Measurements from ENCODE around the gene TRAPPC3. TPM values are rescaled to one million over a fixed set of nuclear protein-coding genes. Genes with fewer than 3 reads are reported as not detected.

The TRAPPC3 gene
- total and polyA plus RNA-seq, 9 of the 15 experiments (the other 6 are each of a cell fraction or from before 2014, with no cell fraction given) = 20.6 to 141 (median 112) TPM

GRCh38 chr1:36126005-36126716 is 23.1 kb downstream of the TRAPPC3 start (continued):
- TF ChIP-seq ZBTB40 (IDR thresholded peaks at IDR 0.05) = no peak
- TF ChIP-seq ZBTB40 (CRISPR knock-in tag; IDR thresholded peaks at IDR 0.05) = 0 out of 2 replicates have a peak, but pooled peaks have one; percentile 30
- TF ChIP-seq HLTF (IDR thresholded peaks at IDR 0.05) = no peak
- TF ChIP-seq ZNF717 (CRISPR knock-in tag; IDR thresholded peaks at IDR 0.05) = no peak
- no peak for TF ChIP-seq SMARCB1 (IDR thresholded peaks at IDR 0.05; ENCODE audit: insufficient read length, low read depth)
- TF ChIP-seq HDAC8 (tag; IDR thresholded peaks at IDR 0.05) = no peak
- TF ChIP-seq NEUROD1 (IDR thresholded peaks at IDR 0.05; ENCODE audit: borderline replicate concordance, low read depth, low read length, partially characterized antibody) = no peak
- no peak for TF ChIP-seq NONO (IDR thresholded peaks at IDR 0.05; ENCODE audit: low read depth in 2 of 2, low read length in 1 of 2)
- peak; percentile 10; the same call in 1 of the 2 replicates for TF ChIP-seq ELF4 (CRISPR knock-in tag; IDR thresholded peaks at IDR 0.05)
- TF ChIP-seq PHB2 (IDR thresholded peaks at IDR 0.05; ENCODE audit: low read depth) = no peak
- peak in 1 of 2 experiments; percentile 34; a peak in 1 of 4 replicates for TF ChIP-seq KDM1A (IDR thresholded peaks at IDR 0.05)
- no peak for TF ChIP-seq KHSRP (IDR thresholded peaks at IDR 0.05)
- TF ChIP-seq TEAD1 (CRISPR knock-in tag; IDR thresholded peaks at IDR 0.05) = no peak
- no peak for TF ChIP-seq MLX (CRISPR knock-in tag; conservative IDR thresholded peaks at IDR 0.05)
- no peak for TF ChIP-seq RFX7 (CRISPR knock-in tag; IDR thresholded peaks at IDR 0.05)
- TF ChIP-seq ZFP36 (IDR thresholded peaks at IDR 0.05; ENCODE audit: low read depth, low read length, partially characterized antibody) = no peak
- peak; percentile 98 for TF ChIP-seq ZBTB43 (CRISPR knock-in tag; IDR thresholded peaks at IDR 0.05)
- TF ChIP-seq PHF20 (IDR thresholded peaks at IDR 0.05; ENCODE audit: partially characterized antibody) = peak; percentile 36
- no peak for TF ChIP-seq U2AF2 (optimal IDR thresholded peaks at IDR 0.05; ENCODE audit: low read depth, low read length)

All from K562 (cell line).